GM18520 (cell line): ENCODE measurements around the gene POU3F3.

Experiments
- ATAC-seq: cut with Tn5 transposase; IDR thresholded peaks from one replicate; pipeline ENCODE4 v1.9.1; 2021; ENCODE audit not compliant: unreplicated experiment

Gene POU3F3

GRCh38 chr2:104846786-104847585 lies 6.9 kb upstream of the POU3F3 start:
- no peak for ATAC-seq

DNA sequence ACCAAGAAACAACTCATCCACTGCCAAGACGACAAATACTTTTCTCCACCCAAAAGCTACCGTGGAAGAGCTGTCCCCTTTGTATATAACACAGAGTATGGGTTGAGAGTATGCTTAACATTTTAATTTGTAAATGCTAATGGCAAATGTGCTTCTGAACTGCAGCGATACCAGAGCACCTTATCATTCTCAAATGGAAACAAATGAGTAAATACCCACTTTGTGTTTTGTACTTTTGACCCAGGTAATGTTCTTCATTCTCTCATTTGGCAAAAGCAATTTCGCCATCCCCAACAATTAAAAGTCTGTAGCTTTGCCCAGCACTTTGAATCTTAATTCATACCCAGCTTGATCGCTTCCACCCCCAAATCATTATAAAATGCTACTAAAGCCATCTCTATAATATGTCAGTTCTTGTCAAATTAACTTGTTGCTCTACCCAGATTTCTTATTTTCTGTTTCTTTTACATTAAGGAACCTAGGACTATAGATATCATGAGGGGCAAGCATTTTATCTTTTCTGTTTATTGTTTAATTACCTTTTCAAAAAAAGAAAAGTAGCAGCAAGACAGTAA lies 6.2 kb upstream of the POU3F3 start:
- no peak for ATAC-seq

DNA sequence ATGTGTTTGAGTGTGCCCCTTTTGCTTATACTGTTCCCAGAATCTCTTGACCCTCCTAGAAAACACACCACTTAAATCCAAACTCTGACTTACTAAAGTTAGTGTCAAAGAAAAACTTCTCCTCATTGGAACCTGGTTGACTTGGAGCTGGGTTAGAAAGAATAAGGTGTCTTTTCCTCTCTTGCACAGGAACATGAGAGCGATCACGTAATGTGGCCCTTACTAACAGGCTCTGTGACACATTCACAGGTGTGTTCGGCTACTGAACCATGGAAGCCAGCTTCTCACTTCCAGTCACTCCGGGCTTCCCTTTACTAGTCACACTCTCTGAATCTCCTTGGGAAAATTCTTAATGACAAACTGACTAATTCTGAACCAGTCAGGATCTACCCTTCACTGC lies 5.4 kb upstream of the POU3F3 start:
- ATAC-seq: no peak

DNA sequence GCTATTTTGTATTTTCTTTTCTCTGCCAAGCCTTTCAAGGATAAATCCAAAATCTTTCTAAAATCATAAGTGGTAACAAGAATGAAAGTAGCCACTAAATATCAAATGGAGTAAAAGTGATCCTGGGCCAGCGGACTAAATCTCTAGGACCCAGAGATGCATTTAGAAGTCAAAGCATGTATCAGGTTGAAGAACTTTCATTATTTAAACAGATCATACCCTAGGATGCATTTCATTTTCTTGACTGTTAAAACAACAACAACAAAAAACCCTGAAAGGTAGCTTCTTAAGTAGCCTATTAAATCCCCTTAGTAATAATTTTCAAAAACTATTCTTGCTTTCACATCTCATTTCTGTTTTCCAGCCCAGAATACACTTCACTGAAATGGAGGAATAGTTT lies 4.8 kb upstream of the POU3F3 start:
- ATAC-seq: no peak

GRCh38 chr2:104849618-104850141 lies 4.2 kb upstream of the POU3F3 start:
- ATAC-seq: no peak

GRCh38 chr2:104850361-104851290 lies 3.3 kb upstream of the POU3F3 start:
- ATAC-seq: no peak

DNA sequence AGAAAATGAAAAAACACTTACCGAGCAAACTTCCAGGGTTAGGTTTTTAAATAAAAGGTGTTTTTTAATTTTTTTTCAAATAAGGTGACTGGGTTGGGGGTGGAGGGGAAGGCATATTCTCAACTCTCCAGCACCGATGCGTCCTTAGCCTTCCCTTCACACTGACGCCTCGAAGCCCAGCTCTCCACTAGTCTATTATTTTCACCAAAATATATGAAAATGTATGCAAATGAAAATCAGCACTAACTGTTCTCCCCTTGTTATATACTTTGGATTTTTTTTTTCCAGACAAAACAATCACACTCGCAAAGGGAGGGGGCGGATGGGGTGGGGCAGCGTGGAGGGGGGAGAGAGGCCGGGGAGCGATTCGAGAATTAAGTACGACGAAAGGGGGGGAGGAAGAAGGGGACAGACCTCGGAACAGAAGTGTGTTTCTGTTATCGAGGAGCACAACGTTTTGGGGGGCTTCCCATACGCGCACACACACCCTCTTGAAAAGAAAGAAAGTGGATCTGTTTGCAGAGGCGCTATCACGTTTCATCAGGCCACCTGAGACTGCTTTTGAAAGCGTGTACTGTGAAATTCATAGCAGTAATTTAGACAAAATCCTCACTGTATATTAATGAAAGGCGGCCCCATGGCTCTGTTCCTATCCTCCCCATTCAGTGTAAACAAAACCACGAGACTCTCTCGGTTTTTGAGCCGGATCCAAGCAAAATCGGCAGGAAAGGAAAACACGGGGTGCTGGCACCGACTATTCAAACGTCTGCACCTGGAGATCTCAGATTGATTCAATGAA lies 2.4 kb upstream of the POU3F3 start:
- ATAC-seq: no peak

DNA sequence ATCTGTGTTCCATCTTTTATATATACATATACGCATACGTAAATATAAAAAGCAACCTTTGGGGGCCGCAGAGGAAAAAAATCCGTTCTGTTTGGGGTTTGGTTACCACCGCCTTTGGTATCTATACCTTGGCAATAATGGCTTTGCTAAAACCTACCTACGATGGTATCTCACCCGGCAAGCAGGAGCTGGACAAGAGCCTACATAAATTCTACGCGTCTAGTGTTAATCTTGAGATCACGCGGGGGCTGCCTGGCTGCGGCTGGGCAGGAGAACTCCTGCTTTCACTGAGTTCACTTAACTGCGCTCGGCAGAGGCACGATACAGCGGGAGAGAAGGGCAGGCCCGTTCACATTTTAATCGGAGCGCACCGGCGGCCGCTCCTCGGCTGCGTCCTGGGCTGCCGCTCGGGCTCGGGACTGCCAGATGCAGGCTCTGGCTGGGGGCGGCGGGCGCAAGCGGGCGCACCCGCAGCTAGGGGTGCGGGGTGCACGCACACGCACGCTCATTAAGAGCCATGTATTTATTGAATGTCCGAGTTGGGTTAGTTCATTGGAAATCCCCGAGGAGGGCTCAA lies 1.7 kb upstream of the POU3F3 start:
- ATAC-seq: no peak

DNA sequence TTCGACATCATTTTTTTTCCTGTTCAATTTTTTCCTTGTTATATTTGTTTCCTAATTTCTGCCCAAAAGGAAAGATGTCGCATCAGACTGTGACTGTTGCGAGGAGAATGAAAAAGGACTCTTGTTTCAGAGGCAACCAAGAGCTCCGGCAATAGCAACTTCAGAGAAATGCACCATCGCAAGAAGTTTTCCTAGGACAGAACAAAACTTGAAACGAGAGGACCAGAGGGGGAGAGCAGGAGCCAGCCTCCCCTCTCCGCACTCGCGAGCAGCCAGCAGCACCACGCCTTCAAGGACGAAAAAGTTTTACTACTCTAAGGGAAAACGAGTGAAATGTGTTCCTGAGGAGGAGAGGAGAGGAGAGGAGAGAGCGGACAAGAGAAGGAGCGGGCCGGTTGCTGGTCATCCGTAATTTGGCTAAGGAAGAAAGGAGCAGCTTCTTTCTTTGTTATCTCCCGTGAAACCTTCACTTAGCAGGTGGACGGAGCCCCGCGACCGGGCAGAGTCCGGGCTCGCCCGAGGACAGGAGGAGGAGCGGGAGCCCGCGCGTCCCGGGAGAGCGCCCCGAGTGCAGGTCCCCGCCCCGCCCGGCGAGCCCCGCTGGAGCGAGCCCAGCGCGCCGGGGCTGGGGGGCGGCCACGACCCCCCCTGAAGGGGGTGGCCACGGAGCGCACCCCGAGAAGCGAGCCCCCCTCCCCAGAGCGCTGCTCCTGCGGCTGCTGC lies 744 bp downstream of the POU3F3 start:
- ATAC-seq: no peak

GRCh38 chr2:104855221-104856085 lies 1.5 kb downstream of the POU3F3 start:
- no peak for ATAC-seq

DNA sequence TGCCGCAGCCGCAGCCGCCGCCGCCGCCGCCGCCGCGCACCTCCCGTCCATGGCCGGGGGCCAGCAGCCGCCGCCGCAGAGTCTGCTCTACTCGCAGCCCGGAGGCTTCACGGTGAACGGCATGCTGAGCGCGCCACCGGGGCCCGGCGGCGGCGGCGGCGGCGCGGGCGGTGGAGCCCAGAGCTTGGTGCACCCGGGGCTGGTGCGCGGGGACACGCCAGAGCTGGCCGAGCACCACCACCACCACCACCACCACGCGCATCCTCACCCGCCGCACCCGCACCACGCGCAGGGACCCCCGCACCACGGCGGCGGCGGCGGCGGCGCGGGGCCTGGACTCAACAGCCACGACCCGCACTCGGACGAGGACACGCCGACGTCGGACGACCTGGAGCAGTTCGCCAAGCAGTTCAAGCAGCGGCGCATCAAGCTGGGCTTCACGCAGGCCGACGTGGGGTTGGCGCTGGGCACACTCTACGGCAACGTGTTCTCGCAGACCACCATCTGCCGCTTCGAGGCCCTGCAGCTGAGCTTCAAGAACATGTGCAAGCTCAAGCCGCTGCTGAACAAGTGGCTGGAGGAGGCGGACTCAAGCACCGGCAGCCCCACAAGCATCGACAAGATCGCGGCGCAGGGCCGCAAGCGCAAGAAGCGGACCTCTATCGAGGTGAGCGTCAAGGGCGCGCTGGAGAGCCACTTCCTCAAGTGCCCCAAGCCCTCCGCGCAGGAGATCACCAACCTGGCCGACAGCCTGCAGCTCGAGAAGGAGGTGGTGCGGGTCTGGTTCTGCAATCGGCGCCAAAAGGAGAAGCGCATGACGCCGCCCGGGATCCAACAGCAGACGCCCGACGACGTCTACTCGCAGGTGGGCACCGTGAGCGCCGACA lies 2.4 kb downstream of the POU3F3 start:
- ATAC-seq: no peak

GRCh38 chr2:104856973-104857261 lies 3.0 kb downstream of the POU3F3 start:
- ATAC-seq: no peak

DNA sequence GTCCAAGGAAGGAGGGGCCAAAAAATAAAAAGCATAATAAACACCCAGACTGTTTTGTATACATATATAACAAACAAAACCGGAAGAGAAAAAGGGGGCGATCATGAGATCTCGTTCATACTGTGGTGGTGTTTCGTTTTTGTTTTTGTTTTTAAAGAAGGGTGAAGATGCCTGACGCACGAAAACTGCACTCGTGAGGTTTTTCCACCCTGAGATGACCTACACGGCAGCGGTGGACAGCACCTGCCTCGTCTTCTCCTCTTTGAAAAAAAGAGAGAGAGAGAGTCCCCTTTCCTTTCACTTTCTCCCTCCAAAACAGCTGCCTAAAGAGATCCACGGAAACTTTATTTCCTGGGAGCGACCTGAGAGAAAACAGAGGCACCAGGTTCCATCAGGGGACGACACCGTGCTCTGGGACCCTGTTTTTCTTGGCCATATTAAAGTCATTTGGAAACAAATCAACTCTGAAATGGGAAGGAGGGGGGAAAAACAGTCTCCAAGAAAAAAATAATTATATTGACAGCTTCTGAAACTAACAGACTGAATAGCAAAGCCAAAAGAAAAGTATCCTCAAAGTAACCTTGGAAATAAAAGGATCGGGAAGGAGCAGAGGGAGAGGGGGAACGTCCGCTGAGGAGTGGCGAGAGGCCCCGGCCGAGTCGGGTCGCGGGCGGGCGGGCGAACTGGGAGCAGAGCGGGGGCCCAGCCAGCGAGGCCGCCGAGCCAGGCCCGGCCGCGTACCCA lies 3.5 kb downstream of the POU3F3 start:
- ATAC-seq: no peak

GRCh38 chr2:104858006-104858978 lies 4.4 kb downstream of the POU3F3 start:
- no peak for ATAC-seq

DNA sequence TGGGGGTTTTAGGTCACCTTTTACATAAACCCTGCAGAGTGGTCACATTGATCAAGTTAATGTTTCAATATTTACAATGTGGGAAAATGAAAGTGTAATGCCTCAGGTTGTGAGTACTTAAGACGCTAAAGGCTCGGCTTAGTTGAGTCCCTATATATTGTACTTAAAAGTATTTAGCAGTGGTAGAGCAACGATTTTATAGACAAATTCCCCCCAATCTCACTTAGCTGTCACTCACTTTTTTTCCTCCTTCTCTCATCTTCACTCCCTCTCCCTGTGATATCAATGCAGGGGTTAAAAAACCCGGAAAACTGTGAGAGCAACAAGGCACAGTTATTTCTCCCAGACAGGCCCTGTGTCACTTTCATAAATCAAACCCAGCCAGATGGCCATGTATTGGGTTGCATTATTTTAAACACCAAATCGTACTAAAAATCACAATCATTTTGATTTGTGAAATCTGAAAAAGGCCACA lies 5.4 kb downstream of the POU3F3 start:
- no peak for ATAC-seq
